ENCODE results near the gene SHLD1.

SHLD1 gene

DNA sequence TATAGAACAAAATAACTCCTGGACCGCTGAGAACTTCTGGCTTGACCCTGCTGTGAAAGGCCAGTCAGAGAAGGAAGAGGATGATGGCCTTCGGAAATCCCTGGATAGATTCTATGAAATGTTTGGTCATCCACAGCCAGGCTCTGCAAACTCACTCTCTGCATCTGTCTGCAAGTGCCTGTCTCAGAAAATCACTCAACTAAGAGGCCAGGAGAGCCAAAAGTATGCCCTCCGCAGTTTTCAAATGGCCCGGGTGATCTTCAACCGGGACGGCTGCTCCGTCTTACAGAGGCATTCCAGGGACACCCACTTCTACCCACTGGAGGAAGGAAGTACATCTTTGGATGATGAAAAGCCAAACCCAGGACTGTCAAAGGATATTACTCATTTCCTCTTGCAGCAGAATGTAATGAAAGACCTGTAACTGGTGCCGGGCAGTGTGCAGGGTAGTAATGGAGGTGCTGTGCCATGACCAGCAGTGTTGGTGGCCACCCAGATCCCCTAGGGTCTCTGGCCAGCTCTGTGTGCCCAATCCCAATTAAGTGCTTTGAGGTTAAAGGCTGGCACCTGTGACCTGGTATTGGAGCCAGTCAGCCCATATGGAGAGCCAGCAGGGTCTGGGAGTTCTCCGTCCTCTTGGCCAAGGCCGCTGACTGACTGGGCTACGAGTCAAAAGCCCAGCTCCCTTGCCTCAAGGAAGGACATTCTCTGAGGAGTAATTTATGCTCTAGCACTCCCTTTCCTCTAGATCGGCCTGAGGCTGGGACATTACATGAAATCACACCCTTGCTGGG is 113.0 kb downstream of the SHLD1 start:
- peak; percentile 10 to 28 for DNase-seq

DNA sequence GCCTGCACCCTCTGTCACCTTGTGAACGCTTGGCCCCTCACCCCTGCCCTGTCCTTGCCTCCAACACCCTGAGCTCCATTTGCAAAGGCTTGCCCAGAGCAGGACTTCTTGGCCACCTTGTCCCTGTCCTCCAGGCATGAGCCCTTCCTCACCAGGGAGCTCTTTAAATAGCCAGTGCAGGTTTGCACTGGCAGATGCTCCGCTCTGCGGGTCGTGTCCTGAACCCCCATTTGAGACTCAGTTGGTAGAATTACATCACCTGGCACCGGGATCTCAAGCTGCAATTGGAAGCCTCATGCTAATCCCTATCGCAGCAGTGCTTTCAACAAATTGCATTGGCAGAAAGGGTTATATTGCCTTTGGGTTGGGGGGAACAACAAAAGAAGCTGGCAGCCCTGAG is 114.2 kb downstream of the SHLD1 start:
- no peak for DNase-seq

DNA sequence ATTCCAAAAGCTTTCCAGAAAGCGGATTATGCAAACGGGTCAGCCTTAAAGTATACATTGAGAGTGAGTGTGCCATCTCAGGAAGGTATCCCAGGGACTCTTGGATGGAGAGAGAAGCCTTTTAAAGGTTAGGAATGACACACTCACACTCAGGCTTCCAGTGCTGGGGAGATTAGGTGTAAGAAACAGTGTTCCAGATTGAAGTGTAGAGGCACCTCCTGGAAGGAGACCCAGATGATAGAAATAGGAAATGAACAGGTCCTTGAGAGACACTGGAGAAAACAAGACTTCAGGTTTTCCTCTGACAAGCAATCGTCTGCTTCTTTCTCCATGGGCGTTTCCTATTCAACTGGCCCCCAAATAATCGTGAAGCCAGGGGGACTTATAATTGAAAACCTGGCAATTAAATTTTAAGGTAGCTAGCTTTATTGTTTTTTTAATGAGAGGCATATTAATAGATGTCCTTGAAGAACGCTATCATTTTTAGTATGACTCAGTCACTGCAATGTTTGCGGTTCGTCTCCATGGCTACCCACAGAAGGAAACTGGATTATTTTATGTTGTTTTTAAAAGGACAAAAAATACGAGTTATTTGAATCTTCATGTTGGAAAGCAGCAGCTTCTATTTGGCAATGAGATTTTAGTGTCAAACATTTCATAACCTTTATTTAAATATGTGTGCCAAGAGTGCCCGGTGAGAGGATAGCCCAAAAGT is 114.8 kb downstream of the SHLD1 start:
- DNase-seq: no peak

DNA sequence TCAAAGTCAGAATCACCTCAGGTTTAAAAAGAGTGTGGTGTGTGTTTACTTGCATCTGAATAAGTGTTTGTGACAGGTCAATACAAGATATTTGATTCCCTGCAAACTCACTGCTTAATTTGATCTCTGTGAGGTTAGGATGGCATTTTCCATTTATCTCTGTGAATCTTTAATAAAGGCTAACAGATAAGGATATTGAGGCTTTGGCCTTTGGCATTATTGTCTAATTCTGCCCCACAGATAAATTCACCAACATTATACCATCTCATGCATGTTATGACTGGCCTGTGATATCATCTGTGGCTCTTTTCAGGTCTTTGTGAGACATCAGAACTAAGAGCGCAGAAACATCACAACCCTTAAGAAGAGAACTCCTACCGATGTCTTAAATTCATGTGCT is 115.4 kb downstream of the SHLD1 start:
- DNase-seq: no peak

DNA sequence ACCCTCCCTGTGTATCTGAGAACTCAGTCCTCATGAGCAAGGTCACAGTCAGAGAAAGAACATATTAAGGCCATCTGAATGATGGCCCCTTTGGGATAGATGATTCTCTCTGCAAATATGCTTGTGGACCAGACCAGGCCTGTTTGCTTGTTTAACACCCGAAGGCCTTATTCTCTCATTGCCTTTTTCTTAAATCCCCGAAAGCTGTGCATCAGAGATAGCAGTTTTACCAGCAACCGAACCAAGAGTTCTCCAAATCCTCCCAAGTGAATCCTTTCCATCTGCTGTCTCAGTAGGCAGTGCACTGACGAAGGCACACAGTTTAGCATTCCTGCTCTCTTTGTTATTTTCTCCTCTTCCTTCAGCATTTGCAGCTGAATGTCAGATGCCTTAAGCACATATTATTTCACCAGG is 120.4 kb downstream of the SHLD1 start:
- DNase-seq: no peak

DNA sequence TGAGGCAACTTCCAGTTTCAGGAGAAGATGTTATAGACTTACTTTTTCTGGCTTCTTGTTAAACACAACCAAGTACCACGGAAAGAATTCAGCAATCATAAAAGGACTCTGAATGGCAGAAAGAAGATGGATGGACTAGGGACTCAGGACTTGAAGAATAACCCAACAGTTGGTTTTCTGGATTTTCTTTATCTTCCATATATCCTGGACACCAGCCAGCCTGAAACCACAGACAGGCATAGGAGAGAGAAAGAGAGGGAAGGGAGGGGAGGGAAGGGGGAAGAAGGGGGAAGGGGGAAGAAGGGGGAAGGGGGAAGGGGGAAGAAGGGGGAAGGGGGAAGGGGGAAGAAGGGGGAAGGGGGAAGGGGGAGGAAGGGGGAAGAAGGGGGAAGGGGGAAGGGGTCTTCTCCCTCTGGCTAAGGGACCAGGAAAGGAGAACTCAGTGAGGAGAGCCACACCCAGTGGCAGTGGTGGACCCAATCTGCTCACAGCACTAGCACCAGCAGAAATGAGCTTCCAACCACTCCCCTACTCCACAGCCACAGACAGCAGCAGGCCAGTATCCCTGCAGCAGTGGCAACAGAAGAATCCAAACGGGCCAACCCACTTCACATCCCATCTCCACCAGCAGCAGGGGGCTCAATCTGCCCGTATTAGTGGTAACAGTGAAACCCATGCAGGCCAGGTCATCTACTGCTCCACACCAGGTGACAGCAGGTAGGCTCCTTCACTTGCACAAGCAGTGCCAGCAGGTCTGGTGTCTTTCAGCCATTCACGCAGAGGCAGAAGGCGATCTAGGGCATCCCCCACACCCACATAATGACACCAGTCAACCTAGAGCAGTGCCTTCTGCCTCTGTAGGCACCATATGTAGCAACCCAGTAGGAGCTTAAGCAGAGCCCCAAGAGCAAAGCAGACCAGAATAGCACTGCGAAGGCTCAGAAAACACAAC is 121.5 kb downstream of the SHLD1 start:
- DNase-seq: no peak

DNA sequence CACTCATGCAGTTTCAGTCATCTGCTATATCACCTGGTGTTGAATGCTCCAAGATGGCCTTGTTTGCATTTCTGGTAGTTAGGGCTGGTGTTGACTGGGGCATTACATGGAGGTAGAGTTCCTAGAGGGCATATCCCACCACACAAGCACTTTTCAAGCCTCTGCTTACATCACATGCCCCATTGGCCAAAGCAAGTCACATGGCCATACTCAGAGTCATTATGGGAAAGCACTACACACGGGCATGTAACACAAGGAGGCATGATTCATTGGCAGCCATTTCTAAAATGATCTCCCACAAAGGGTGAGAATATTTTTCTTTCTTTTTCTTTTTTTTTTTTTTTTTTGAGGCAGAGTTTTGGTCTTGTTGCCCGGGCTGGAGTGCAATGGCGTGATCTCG is 126.9 kb downstream of the SHLD1 start:
- no peak for DNase-seq

DNA sequence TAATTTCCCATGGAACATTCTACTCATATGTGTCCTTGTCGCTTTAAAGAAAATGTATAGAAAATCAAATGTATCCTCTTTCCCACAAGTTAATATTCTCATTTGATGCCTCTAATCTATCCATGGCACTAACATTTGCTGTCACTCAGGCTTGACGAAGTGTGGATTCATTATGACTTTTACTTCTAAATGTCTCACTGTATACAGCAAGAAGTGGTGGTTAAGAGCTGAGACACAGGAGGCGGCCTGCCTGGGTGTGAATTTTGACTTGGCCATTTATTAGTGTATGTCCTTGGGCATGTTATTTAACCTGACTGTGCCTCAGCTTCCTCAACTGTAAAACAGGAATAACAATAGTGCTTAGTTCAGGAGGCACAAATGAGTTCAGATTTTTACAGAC is 130.1 kb downstream of the SHLD1 start:
- no peak for DNase-seq

DNA sequence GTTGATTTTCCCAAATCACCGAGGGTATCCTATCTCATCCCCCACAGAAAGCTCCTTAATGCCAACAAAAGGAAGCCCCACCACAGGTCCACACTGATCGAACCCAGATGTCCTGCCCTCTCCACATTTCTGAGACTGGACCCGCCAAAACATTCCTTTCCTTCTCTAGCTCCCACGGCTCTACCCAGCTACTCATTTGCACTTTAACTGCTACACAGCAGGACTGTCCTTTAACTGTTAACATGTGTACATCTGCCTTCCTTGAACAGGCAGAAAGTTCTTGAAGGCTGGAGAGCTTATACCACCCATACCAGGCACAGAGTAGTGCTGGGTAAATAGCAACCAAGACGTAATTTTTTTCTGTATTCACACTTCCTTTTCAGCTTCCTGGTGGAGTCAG is 131.5 kb downstream of the SHLD1 start:
- no peak for DNase-seq

DNA sequence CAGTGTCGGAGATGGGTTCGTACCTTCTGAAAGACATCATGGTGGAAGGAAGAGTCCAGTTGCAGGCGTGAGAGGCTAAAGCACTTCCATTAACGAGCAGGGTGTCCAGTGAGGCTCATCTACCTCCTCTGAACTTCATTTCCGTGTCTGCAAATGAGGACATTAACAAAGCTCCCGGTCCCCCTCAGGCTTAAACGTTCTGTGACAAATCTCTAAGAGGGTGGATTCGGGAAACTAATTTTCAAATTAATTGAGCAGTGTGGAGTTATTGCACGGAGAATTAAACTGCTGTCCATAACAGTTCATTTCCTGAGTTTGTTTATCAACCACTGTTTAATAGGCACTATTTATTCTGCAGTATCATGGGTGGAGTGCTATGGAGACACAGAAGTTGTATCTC is 132.0 kb downstream of the SHLD1 start:
- DNase-seq: no peak

DNA sequence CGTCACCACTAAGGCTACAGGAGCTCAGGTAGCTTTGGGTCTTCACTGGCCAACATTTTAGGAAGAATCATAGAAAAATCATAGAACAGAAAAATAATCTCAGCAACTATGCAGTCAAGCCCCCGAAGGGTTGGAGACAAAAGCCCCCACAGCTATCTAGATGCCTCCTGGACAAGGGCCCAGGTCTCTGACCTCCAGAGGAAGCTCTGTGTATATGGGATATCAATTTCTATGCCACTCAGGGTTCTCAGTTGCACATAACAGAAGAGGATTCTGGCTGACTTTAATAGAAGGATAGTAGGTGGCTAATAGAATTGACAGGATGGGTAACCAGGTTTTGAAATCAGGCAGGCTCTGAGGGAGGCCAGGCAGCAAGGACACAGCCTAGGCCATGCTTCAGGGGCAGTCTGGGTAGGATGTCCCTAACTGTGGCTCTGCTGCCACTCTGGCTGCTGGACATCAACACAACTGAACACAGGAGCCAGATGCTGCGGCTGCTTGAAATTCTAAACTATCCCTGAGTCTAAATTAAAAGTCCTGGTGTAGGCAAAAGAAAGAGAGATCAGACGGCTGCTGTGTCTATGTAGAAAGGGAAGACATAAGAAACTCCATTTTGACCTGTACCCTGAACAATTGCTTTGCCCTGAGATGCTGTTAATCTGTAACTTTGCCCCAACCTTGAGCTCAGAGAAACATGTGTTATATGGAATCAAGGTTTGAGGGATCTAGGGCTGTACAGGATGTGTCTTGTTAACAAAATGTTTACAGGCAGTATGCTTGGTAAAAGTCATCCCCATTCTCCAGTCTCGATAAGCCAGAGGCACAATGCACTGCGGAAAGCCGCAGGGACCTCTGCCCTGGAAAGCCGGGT is 134.5 kb downstream of the SHLD1 start:
- no peak for DNase-seq

DNA sequence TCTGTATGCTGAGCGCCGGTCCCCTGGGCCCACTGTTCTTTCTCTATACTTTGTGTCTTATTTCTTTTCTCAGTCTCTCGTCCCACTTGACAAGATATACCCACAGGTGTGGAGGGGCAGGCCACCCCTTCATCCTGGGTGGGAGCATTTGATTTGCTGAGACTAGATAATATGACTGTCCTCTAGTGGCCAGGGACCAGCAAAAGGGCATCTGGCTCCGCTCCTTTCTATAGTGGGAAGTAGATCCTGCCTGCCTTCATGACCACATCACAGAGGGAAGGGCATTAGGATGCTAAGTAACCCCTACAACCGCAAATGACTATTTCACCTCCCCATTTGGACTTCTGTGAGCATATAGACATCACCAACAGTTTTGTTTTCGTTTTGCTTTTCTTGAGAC is 135.7 kb downstream of the SHLD1 start:
- DNase-seq: no peak

DNA sequence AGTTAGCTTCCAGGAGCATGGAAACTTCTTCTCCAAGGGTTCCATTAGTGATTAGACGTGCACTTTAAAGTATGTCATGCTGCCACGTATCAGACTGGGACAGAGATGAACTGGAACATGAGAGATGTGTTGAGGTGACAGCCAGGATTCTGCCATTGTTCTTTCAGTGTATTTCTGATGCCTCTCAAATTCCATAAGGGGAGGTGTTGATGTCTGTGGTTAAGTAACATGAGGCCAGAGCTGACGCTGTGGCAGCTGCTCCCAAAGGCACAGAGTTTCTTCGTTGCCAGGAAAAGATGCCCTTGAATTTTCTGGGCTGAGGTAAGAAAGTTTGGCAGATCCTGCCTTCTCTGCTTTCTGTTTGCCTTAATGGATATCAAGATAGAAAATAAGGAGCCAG is 136.6 kb downstream of the SHLD1 start:
- no peak for DNase-seq

DNA sequence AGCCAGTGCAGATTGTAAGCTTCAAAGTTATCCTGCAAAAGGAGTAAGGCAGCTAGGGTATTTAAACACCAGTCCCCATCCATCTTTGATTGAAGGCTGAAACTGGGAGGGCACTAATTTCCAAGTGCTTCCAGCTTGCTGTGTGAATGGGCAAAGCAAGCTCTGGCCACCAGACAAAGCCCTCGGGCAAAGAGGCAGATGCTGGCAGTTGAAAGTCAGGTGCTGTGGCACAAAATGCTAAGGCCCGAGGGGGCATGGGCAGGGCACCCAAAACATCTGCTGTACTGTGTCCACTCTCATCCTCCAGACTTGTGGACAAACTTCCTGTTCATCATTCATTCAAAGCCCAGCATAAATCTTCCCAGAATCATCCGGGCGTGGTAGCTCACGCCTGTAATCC is 137.2 kb downstream of the SHLD1 start:
- DNase-seq: no peak

DNA sequence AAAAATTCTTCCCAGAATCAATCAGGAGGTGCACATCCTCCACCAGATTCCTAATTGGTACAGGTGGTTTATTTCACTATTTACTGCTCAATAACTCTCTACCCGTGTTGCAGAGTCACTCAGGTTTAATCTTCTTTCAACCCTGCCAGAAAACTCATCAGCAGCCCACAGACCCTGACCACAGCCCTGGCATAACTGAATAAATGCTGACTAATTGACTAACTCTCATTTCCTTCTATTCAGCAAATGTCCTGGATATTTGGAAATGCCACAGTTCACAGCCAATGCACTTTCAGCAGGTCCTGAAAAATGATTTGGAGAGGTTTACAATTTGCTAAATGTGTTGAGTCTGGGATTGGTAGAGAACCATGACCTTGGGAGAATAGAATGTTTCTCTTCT is 137.8 kb downstream of the SHLD1 start:
- DNase-seq: no peak

DNA sequence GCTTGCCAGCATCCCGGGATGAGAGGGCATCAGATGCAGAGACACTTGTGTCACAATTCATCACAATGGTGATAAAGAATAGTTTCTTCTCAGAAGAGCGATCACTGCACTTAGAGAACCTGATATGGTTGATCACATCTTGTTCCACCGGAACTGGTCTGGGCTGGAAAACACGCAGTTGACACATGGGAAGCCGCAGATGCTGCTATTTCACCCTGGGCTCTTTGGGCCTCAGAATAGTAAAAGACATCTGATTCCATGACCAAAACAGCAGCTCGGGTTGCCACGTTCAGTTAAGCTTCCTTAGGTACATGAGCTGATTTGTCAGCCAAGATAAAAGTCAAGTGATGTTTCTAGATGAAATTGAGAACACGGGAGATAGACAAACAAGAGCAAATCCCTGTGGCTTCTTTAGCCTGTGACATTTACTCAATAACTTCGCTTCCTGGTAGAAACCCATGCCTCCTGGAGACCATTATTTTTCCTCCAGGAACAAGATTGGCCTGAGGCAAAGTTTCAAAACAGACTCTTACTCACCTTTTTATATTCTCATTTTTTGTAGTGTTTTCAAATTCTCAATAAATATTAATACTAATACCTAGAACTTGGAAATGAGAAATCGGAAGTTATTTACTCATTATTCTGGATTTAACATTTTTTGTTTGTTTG is 140.7 kb downstream of the SHLD1 start:
- DNase-seq: no peak

DNA sequence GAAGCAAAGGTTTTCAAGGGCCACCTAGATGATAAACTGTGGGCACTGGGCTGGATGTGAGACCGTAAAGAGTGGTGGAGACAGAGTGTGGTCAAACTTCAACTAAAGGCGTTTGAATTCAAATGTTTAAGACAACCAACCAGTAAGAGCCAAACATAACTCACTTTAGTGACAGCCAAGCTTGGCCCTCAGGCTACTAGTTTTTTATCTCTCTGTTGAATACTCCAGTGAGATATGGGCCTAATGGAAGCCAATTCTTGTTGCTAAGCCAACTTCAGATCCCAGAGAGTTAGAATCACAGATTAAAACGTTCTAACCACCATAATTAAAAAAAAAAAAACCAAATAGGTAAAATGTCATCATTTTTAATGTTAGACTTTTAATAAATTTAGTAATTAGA is 142.9 kb downstream of the SHLD1 start:
- no peak for DNase-seq

DNA sequence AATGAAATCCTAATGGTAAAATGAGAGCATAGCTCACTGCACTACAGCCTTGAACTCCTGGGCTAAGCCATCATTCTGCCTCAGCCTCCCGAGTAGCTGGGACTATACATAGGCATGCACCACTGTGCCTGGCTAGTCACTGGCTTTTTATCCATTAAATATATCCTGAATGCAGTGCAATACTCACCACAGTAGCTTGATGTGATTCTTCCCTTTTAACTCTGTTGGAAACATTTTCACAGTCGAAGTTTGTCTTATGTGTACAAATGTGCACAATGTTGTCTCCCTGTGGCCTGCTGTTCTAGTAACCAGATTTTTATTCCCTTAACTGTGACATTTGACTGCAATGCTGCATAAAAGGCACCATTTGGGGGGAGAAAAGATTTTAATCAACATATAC is 143.4 kb downstream of the SHLD1 start:
- no peak for DNase-seq

DNA sequence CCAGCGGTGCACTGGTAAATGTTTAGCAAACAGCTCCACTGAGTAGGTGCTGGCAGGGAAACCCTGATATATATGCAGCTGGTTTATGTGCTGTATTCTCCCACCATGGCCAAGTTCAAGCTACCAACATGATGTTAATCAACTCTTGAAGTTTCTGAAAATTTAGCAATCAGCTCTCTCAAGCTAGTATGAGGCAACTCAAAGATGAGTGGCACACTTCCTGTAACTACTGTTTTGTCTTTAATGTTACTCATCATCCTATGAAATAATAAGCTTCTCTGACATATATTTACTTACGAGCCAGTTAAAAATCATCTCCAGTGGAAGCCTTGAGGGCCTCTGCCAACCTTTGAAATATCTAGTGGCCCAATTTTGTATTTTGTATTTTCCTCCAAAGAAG is 145.4 kb downstream of the SHLD1 start:
- no peak for DNase-seq

DNA sequence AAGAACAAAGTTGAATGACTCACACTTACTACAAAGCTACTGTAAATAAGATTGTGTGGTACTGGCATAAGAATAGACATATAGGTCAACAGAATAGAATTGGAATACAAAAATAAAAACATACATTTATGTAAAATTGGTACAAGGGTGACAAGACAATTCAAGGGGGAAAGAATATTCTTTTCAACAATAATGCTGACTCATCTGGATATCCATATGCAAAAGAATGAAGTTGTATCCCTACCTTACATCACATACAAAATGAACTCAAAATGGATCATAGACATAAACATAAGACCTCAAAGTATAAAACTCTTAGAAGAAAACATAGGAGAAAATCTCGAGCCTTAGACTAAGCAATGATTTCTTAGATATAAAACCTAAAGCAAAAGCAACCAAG is 149.2 kb downstream of the SHLD1 start:
- DNase-seq: no peak

DNA sequence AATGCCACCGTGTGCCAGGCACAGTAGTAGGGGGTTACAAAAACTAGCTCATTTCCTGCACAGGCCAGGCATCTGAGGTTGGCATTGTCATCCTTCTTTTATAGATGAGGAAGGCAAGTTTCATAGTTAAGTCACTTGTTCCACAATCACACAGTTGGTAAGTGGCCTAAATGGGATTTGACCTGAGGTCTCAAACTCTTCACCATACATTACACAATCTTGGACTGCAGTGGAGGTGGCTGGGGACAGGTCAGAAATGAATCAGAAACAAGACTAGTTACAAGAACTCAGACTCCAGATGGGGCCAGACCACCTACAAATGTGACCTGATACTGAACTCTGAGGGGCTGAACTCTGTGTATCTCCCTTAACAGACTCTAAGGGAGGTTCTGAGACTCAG is 150.7 kb downstream of the SHLD1 start:
- no peak for DNase-seq

DNA sequence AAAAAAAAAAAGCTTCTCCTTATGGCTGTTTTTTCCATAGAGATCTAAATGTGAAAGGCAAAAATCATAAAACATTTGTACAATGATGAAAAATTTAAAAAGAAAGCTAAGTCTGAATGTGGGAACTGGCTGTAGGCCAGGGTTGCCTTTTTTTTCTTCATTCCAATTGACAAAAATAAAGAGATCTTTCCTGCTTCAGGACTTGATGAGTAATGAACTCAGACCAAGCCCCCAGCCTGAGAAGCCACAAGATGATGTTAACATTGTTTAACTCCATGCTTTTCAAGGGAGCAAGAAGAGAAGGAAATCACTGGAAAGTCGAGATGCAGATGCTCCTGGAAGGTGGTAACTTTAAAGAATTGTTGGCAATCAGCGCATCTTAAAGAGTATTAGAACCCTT is 158.8 kb downstream of the SHLD1 start:
- DNase-seq: no peak

All from bone marrow (tissue), 2 donors.